AG09309 (cell line): Measurements from ENCODE around the gene PPAT.
"Not testable (repeated sequence)": the region's sequence is repeated elsewhere in the genome, so short reads cannot be mapped to it uniquely, and the experiment has no call there.

ENCODE experiments used
- DNase-seq: peaks from one replicate; pipeline ENCODE4 v3.0.0-alpha.2; 2010; ENCODE audit warnings: low read depth
- H3K4me3 ChIP-seq: 2 replicates; pipeline ENCODE4 v1.5.1; 2011; ENCODE audit warnings: mild to moderate bottlenecking, low read depth, low read length, moderate library complexity; ENCODE audit not compliant: control insufficient read depth
- CTCF ChIP-seq: IDR thresholded peaks from 2 replicates; pipeline ENCODE4 v1.5.1; 2011; ENCODE audit warnings: mild to moderate bottlenecking, low read depth, low read length, inconsistent platforms; ENCODE audit not compliant: insufficient read depth, control insufficient read depth; ENCODE audit errors: missing control alignments

The PPAT gene

DNA sequence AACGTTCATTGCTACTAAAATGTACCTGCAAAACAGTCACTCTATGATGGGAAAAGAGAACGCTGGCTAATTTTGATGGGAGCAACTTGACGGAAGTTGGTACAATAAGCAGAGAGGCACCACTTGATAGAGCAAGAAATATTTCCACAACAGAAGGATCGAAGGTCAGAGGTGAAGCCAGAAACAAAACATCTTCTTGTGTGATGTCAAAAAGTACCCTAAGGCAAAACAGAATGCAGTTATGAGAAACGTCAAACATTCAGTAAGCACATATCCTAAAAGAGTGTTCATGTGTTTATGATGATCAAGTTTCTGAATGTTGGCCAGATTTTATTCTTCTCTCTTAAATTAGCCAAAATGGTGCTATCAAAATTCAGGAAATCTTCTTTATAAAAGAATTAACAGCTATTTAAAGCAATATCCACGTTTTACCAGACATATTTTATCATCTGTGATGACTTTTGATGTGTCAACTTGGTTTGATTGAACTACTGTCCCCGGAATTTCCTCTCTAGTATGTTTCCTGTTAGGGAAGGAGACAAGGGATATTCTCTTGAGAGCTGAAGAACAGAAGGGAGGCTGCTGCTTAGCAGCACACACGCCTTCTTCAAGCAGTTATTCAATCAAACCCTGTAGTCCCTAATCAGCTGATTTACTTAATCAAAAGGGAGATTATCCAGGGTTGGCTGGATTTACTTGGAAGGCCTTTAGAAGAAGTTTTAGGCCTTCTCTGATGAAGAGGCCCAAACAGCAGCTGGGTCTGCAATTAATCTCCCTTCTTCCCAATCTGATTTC lies 63.8 kb downstream of the PPAT start:
- H3K4me3 ChIP-seq, result no peak overlapping the region
- no peak for TF ChIP-seq CTCF
- no peak for DNase-seq

DNA sequence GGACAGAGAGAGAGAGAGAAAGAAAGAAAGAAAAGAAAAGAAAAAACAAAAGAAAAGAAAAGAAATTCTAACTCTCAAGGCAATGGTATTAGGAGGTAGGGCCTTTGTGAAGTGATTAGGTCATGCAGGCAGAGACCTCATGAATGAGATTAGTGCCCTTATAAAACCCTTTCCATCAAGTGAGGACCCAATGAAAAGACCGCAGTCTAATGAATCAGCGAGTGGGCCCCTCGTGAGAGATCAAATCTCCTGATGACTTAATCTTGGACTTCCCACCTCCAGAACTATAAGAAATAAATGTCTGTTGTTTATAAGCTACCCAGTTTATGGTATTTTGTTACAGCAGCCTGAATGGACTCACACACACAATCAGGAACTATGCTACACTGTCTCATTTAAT lies 65.0 kb downstream of the PPAT start:
- DNase-seq, result no peak
- no peak for TF ChIP-seq CTCF
- H3K4me3 ChIP-seq, result no peak overlapping the region

DNA sequence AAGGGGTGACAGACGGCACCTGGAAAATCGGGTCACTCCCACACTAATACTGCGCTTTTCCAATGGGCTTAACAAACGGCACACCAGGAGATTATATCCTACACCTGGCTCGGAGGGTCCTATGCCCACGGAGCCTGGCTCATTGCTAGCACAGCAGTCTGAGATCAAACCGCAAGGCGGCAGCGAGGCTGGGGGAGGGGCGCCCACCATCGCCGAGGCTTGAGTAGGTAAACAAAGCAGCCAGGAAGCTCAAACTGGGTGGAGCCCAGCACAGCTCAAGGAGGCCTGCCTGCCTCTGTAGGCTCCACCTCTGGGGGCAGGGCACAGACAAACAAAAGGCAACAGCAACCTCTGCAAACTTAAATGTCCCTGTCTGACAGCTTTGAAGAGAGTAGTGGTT lies 72.4 kb downstream of the PPAT start:
- H3K4me3 ChIP-seq, DNase-seq: not testable (repeated sequence)

- no peak overlapping the region for H3K4me3 ChIP-seq
- no peak for TF ChIP-seq CTCF
- no peak for DNase-seq
Measured at GRCh38 chr4:56360071-56360470, 75.3 kb downstream of the PPAT start.

DNA sequence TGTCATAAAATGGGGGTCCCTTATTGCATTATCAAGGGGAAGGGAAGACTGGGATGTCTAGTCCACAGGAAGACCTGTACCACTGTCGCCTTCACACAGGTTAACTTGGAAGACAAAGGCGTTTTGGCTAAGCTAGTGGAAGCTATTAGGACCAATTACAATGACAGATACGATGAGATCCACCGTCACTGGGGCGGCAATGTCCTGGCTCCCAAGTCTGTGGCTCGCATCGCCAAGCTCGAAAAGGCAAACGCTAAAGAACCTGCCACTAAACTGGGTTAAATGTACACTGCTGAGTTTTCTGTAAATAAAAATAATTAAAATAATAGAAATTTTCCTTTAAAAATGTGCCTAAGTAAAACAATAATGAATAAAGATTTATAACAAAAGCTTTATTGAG lies 78.8 kb downstream of the PPAT start:
- no peak for TF ChIP-seq CTCF
- DNase-seq, result no peak
- no peak overlapping the region for H3K4me3 ChIP-seq

- no peak for DNase-seq
- H3K4me3 ChIP-seq, result no peak overlapping the region
- TF ChIP-seq CTCF, result no peak
Measured at GRCh38 chr4:56348576-56348975, 86.8 kb downstream of the PPAT start.

DNA sequence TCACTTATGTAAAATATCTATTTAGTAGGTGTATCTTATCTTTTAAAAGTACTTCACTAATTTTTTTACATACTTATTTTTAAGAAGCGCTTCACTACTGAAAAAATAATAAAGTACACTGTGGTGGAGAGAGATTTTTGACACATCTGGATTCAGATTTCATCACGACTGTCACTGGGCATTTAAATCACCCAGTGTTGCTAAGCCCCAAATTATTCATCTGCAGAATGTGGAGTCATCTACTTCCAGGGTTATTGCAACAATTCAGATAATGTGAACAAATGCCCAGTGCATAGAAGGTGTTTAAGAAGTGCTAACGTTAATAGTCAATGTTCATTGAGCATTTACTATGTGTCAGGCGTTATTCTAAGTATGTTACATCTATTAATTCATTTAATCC lies 90.0 kb downstream of the PPAT start:
- H3K4me3 ChIP-seq, result no peak overlapping the region
- DNase-seq, result no peak
- no peak for TF ChIP-seq CTCF
